Thoracic aorta (tissue), 2 donors: ENCODE data around the gene CDK18. TPM values are rescaled to one million over a fixed set of nuclear protein-coding genes. Genes with fewer than 3 reads are reported as not detected.

Source experiments
- ATAC-seq: fragments of 150-250 bp; one replicate; pipeline ENCODE4 v1.8.0; 2017; ENCODE audit warnings: low read depth; ENCODE audit not compliant: insufficient number of reproducible peaks, low FRiP score
- DNase-seq: peaks from one replicate; pipeline ENCODE4 v3.0.0-alpha.2; 2020; ENCODE audit warnings: low spot score
- H3K27ac ChIP-seq, 2 donors: fragments of 200-600 bp; sonication (generic); 1 replicate in 1 of 2; 2 replicates in 1 of 2; pipeline ENCODE4 v1.5.1; 2016; ENCODE audit warnings: mild to moderate bottlenecking in 2 of 2, moderate library complexity in 2 of 2
- H3K27me3 ChIP-seq: fragments of 200-600 bp; sonication (generic); replicated peaks from 2 replicates; pipeline ENCODE4 v1.6.0; 2016; ENCODE audit warnings: mild to moderate bottlenecking; ENCODE audit not compliant: insufficient read depth
- H3K36me3 ChIP-seq: fragments of 200-600 bp; sonication (generic); one replicate; pipeline ENCODE4 v1.5.1; 2016
- H3K4me1 ChIP-seq, 2 donors: fragments of 200-600 bp; sonication (generic); 1 replicate in 1 of 2; 2 replicates in 1 of 2; pipeline versions ENCODE4 v1.5.1 to v1.6.0; 2016; ENCODE audit warnings: low read depth in 2 of 2, mild to moderate bottlenecking in 1 of 2; ENCODE audit not compliant: control insufficient read depth in 1 of 2
- H3K4me3 ChIP-seq: fragments of 200-600 bp; sonication (generic); 2 replicates; pipeline ENCODE4 v1.5.1; 2016; ENCODE audit warnings: mild to moderate bottlenecking
- H3K9me3 ChIP-seq: fragments of 200-600 bp; sonication (generic); 2 replicates; pipeline ENCODE4 v1.5.1; 2016
- total RNA-seq, 2 donors: library from RNA; depleted of rRNA; stranded (reverse); fragments of >200 nt; gene quantifications; one replicate each; pipeline versions ENCODE4 v1.1.0 to v1.2.3, GENCODE V29; 2016
- TF ChIP-seq, protein P1 (sequence below): fragments of 200-600 bp; sonication (generic); IDR thresholded peaks from one replicate; pipeline ENCODE4 v1.5.1; 2019; ENCODE audit warnings: antibody characterized with exemption

Gene CDK18
- total RNA-seq, 2 donors from 2014 or later: 18.6 to 35.2 TPM

DNA sequence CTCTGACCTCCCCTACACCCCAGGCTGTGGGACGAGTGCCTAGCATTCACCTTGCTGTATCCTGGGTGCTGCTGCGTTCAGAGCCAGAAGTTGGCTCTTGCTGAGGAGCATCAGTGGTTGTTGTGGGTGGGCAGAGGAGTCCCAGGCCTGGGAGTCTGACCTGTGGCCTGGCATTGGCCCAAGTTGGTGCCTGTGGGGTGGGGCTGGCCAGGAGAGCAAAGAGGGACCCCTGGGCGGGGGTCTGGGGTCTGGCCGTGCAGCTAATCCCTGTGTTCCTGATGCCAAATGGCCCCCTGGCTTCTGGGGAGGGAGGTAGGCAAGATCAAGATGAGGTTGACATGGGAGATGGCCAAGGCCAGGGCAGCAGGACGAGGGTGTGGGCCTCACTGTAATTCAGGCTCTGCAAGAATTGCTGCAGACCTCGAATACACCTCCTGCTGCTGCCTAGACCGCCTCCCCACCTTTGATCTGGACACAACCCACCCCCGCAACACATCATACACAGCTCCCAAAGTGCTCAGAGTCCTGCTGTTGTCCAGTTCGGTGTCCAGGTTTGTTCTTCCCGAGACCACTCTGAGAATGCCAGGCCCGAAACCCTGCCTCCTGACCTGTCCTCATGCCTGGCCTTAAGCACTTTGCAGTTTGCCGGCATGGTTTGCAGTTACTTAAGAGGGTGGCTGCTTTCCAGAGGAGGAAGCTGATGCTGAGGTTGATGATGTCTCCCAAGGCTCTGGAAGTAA lies 28.7 kb downstream of the CDK18 start:
- Histone ChIP-seq H3K4me1 (peaks cover 0 to 22% of the 10 kb centered on the region in 2 donors), H3K9me3 (no peaks in the 10 kb centered on the region), H3K4me3 (no peak overlapping the region), H3K36me3 (peaks cover 19% of the 10 kb centered on the region), H3K27ac (no peak overlapping the region), H3K27me3 (no peaks in the 10 kb centered on the region)
- DNase-seq (no peak), ATAC-seq (no peak)
- TF ChIP-seq, protein P1, sequence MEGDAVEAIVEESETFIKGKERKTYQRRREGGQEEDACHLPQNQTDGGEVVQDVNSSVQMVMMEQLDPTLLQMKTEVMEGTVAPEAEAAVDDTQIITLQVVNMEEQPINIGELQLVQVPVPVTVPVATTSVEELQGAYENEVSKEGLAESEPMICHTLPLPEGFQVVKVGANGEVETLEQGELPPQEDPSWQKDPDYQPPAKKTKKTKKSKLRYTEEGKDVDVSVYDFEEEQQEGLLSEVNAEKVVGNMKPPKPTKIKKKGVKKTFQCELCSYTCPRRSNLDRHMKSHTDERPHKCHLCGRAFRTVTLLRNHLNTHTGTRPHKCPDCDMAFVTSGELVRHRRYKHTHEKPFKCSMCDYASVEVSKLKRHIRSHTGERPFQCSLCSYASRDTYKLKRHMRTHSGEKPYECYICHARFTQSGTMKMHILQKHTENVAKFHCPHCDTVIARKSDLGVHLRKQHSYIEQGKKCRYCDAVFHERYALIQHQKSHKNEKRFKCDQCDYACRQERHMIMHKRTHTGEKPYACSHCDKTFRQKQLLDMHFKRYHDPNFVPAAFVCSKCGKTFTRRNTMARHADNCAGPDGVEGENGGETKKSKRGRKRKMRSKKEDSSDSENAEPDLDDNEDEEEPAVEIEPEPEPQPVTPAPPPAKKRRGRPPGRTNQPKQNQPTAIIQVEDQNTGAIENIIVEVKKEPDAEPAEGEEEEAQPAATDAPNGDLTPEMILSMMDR: no peak

DNA sequence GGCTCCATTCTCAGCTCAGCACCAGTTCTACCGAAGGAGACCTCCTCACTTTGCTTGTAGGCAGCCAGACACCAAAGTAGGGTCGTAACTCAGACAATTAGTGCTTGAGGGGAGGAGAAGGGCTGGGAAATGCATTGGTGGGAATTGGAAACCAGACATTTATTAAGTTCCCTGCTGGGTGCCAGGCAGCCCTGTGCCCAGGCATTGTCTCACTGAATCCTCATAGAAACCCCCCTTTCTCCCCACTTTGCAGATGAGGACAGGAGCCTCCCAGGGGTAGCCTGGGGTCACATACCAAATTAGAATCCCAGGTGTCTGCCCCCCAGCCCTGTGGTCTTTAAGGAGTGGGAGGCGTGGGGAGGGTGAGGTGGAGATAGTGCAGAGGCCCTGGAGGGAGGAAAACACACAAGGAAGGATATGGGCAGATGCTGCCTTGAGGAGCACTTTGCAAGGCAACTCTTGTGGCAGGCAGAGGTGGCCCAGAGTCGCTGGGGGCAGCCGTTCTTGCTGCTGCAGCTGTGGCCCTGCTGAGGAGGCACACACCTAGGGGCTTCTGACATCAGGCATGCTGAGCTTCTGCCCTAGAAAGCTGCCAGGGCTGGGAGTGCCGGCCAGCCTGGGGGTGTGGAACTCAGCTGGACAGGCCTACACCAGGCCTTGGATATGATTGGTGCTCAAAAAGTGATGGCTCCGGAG lies 29.4 kb downstream of the CDK18 start:
- no peak for ATAC-seq
- H3K4me1 ChIP-seq: peaks cover 0 to 17% of the 10 kb centered on the region in 2 donors
- no peaks in the 10 kb centered on the region for H3K9me3 ChIP-seq
- no peaks in the 10 kb centered on the region for H3K27me3 ChIP-seq
- no peak overlapping the region for H3K27ac ChIP-seq
- no peak overlapping the region for H3K4me3 ChIP-seq
- DNase-seq: no peak
- TF ChIP-seq, protein P1: no peak
- peaks cover 19% of the 10 kb centered on the region for H3K36me3 ChIP-seq

DNA sequence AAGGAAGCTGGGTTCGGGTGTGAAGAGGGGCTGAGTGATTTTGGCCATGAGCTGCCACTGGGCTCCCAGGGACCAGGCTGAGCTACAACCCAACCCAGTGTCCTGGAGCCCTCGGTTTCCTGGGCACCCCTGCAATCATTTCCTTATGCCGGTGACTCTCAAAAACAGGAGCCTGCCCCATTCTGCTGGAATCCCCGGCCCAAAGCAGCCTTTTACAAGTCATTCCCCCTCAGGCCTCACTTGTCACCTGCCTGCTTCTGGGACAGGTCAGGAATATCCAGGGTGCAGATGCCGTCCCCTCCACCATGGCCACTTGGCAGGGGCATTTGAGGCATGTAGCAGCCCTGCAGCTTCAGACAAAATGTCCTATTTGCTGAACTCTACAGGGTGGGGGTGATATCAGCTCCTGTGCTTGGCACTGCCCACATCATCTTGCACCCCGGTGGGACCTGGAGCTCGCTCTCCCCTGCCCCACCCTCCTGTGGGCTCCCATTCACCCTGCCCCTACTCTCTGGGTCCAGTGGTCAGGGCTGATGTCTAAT lies 30.0 kb downstream of the CDK18 start:
- no peak for ATAC-seq
- Histone ChIP-seq H3K4me3 (no peak overlapping the region), H3K9me3 (no peaks in the 10 kb centered on the region), H3K36me3 (peaks cover 19% of the 10 kb centered on the region), H3K27me3 (no peaks in the 10 kb centered on the region), H3K27ac (no peak overlapping the region), H3K4me1 (peaks cover 0 to 13% of the 10 kb centered on the region in 2 donors)
- DNase-seq: no peak
- TF ChIP-seq, protein P1: no peak

DNA sequence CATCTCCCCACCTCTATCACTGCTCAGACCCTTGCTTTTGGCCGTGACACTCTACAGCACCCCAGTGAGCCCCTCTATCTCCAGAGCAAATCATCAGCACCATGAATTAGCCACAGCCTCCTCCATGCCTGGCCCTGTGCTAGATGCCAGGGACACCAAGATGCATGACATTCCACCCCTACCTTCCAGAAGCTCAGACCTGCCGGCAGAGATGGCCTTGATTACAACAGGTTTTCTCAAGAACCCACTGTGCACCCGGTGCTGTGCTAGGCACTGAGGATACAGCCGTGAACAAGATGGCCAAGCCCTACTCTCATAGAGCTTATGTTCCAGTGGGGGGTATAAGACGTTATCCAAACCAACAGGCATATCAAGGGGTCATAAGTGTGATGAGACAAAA lies 30.6 kb downstream of the CDK18 start:
- H3K4me3 ChIP-seq: no peak overlapping the region
- DNase-seq: no peak
- TF ChIP-seq, protein P1: no peak

More for the DNA sequence above, 30.6 kb downstream of the CDK18 start:
- no peak for ATAC-seq
- no peak overlapping the region for H3K27ac ChIP-seq
- H3K9me3 ChIP-seq: no peaks in the 10 kb centered on the region
- peaks cover 19% of the 10 kb centered on the region for H3K36me3 ChIP-seq
- no peaks in the 10 kb centered on the region for H3K27me3 ChIP-seq
- peaks cover 0 to 13% of the 10 kb centered on the region in 2 donors for H3K4me1 ChIP-seq
